HG03521 (cell line): ENCODE data around the gene DENND1A.
"Not testable (repeated sequence)": the region's sequence is repeated elsewhere in the genome, so short reads cannot be mapped to it uniquely, and the experiment has no call there.

Experiments used
- ATAC-seq: cut with Tn5 transposase; IDR thresholded peaks from one replicate; pipeline ENCODE4 v1.9.1; 2021; ENCODE audit warnings: mild to moderate bottlenecking, moderate library complexity; ENCODE audit not compliant: unreplicated experiment

The DENND1A gene

GRCh38 chr9:123828449-123828848 is 101.5 kb downstream of the DENND1A start:
- ATAC-seq = no peak

- ATAC-seq = no peak
These were observed 104.4 kb downstream of the DENND1A start for GRCh38 chr9:123825342-123826060.

GRCh38 chr9:123823194-123823947 is 106.6 kb downstream of the DENND1A start:
- ATAC-seq = no peak

GRCh38 chr9:123821619-123822018 is 108.3 kb downstream of the DENND1A start:
- no peak for ATAC-seq

GRCh38 chr9:123820139-123820538 is 109.8 kb downstream of the DENND1A start:
- no peak for ATAC-seq

- ATAC-seq = no peak
These were observed 113.0 kb downstream of the DENND1A start for GRCh38 chr9:123816817-123817472.

GRCh38 chr9:123815856-123816255 is 114.1 kb downstream of the DENND1A start:
- ATAC-seq = not testable (repeated sequence)

GRCh38 chr9:123814496-123814895 is 115.4 kb downstream of the DENND1A start:
- no peak for ATAC-seq

- ATAC-seq = no peak
These were observed 116.9 kb downstream of the DENND1A start for GRCh38 chr9:123812984-123813383.

GRCh38 chr9:123807251-123807650 is 122.7 kb downstream of the DENND1A start:
- no peak for ATAC-seq

GRCh38 chr9:123806829-123807228 is 123.1 kb downstream of the DENND1A start:
- no peak for ATAC-seq

- ATAC-seq = no peak
These were observed 131.7 kb downstream of the DENND1A start for GRCh38 chr9:123798195-123798594.

GRCh38 chr9:123796618-123797484 is 133.1 kb downstream of the DENND1A start:
- no peak for ATAC-seq

- no peak for ATAC-seq
These were observed 133.8 kb downstream of the DENND1A start for GRCh38 chr9:123796094-123796493.

- no peak for ATAC-seq
These were observed 134.6 kb downstream of the DENND1A start for GRCh38 chr9:123795336-123795735.

- ATAC-seq = no peak
These were observed 137.4 kb downstream of the DENND1A start for GRCh38 chr9:123792501-123792900.

- ATAC-seq = no peak
These were observed 140.2 kb downstream of the DENND1A start for GRCh38 chr9:123789554-123790292.

- ATAC-seq = no peak
These were observed 142.5 kb downstream of the DENND1A start for GRCh38 chr9:123787416-123787815.

GRCh38 chr9:123784518-123784917 is 145.4 kb downstream of the DENND1A start:
- ATAC-seq = no peak

GRCh38 chr9:123778232-123778902 is 151.6 kb downstream of the DENND1A start:
- no peak for ATAC-seq
